GM21360 (cell line): ENCODE data around the gene CDC42BPB.
A peak's percentile ranks its signal among the peaks of the same experiment; 100 is the strongest.

ENCODE experiments used
- ATAC-seq: cut with Tn5 transposase; IDR thresholded peaks from one replicate; pipeline ENCODE4 v1.9.1; 2021; ENCODE audit warnings: mild to moderate bottlenecking, moderate library complexity; ENCODE audit not compliant: unreplicated experiment

The CDC42BPB gene

DNA sequence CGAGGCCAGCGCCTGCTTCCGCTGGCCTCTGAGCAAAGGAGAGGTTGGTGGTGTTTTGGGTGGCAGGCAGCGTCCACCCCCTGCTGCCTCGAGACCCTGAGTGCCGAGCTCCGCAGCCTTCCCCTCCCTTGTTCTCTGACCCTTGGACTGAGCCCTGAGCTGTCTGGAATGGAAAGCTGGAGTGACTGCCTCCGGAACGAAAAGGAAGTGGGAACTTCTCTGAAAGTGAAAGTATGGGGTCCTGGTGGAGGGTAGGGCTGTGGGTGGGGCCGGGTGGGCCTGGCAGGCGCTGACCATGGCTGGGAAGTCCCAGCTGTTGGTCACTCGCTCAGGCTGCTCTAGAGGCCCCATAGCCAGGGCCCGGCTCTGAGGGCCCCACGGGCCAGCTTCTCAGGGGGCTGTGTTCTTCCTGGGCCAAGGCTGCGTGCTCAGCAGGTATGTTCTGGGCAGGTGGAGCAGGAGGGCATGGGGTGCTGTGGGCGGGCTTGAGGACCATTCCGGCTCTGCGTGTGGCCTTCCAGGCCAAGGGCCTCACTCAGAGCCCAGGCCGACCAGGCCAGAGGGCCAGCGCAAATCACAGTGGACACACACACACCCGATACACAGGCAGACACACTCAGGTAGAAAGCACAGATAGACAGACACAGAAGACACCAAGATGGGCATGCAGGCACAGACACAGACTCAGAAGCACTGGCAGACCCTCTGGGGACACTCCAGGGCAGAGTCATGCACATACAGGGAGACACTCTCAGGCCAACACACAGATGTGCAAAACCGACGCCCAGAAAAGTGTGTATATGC lies 37.3 kb upstream of the CDC42BPB start, which contains the start of gene EXOC3L4:
TSS of gene EXOC3L4 (plus strand) at position 320 of the 804 bp plus-strand sequence. CDS start 5,495 bp downstream, outside the sequence.
- ATAC-seq = no peak

DNA sequence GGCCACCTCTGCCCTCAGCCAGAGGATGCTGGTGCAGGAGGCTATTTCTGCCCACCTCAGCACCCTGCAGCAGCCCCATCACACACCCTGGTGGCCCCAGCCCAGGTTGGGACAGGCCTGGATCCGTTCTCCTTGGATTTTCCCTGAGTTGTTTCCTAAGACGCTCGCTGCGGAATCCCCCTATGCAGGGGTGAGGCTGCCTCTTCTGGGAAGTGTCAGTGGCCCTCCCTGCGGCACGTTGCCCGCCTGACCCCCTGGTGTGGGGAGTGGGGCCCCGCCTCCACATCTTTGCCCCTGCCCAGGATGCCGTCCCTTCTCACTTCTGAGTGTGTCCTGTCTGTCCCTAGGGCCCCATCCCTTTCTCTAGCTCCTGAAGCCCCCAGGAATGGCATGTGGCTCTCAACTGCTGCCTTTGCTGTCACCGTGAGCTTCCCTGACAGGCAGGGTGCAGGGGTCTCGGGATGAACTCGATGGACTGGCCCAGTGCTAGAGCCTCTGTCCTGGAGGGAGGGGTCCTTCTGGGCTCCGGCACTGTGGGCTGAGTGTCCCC lies 36.6 kb upstream of the CDC42BPB start:
- no peak for ATAC-seq

DNA sequence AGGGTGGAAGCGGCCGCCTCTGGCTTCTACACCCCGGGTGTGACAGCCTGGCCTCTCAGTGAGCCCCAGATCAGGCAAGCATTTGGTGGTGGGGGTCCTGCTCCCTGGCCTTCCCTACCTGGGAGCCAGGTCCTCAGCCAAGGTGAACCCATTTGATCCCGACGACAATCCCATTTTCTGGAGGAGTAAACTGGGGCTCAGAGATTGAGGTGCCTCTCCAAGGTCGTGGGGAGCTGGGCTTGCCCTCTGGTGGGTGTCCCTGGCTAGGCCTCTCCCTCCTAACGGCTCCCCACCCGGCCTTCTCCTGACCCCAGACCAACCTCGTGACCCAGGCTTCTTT lies 34.5 kb upstream of the CDC42BPB start:
- ATAC-seq = no peak

DNA sequence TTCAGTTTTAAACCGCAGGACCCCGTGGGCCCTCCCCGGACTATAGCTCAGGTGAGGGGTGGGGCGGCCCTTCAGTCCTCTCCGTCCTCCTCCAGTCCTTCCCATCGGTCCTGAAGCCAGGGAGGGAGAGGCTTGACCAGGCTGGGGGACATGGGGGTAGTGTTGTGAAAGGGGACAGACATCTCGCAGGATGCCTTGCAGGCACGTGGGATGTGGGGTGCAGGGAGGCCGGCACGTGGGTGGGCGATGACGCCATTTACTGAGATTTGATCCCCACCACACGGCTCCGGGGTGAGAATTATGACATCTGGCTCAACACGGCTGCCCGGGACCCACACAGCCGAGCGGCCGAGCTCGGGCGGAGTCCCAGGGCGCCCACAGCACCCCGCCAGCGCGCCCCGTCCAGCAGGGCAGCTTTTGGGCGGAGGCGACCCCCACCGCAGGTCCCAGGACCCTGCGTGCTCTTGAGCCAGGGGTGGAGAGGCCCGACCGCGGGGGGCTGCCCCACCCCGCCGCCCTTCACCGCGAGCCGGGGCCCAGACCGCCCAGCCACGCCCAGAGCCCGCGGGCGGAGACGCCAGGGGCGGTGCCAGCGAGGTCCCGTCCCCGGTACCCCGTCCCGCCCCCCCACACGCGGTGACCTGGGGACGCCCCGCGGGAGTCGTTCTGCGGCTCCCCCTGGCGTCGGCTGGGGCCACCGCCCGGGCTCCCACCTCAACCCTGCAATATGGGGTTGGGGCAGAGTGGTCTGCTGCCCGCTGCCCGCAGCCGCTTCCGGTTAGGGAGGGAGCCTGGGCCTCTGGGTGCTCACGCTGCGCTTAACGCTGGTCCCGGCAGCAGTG lies 33.9 kb upstream of the CDC42BPB start:
- ATAC-seq = no peak

DNA sequence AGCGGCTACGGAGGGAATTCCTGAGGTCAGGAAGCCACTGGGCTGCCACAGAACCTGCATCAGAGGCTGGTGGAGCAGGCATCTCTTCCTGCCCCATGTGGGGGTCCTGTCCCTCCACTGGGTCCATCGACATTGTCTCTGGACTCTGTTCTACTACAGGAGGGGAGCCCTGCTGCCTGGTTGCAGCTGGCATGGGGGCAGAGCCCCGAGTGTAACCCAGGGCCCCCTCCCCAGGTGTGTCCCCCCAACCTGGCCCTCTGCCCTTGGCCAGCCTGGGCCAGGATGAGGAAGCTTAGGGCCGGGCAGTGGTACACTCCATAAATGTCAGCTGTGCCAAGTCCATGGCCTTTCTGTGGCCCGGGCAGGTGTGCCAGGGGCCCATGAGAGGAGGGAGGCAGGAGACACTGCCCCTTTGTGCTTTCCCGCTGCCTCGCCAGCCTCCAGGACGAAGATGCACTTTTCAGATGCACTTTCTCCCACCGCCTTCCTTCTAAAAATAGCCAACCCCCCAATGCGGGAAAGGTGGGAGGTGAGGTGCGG lies 33.2 kb upstream of the CDC42BPB start:
- ATAC-seq = no peak

DNA sequence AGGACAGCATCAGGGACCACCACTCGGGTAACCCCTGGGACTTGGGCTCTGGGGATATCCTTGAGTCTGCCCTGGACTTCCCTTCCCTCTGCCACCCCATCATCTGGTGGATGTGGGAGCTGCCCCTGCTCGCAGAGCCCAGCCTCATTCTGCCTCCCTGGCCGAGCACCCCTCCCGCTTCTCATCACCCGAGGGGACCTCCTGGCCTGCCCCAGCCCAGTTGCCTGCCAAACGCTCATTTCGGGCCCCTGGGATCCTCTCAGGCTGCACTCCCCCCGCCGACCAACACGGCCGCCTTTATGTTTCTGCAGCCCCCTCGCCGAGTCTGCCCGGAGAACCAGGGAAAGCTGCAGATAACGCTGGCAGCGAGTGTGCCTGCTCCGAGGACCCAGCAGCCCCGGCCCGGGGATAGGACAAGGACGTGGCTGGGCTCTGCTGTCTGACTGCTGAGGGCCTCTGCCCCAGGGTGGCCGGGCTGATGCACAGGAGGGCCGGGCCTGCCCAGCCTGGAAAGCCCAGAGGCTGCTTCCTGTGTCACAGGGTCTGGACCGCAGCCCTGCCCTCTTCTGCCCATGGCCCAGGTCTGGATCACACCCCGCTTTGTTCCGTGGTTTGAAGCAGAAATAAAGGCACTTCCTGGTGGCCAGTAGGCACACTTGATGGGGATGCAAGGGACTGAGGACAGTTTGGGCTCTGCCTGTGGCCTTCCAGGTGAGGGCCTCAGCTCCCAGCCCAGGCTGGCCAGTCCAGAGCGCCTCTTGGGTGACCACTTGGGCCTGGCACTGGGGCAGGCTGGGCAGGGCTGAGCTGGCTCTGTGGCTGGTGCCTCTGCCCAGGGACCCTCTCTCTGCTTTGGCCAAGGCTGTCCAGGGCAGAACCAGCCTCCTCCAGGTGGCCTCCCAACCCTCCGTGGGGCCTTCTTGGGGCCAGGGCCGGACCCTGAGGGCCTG lies 32.3 kb upstream of the CDC42BPB start:
- no peak for ATAC-seq

DNA sequence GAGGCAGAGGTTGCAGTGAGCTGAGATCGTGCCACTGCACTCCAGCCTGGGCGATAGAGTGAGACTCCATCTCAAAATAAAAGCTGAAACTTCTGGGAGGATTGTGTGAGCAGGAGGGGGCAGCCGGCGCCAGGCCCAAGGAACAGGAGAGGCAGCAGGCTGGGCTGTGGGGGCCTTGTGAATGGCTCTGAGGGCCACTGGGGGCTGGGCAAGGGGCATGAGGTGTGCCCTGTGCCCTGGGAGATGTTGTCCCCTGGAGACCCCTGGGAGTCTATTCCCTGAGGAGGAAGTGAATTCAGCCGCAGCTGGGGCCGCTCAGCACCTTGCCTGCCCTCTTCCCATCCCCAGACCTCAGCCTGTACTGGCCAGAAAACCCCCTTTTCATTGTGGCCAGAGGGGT lies 31.6 kb upstream of the CDC42BPB start:
- ATAC-seq = no peak

DNA sequence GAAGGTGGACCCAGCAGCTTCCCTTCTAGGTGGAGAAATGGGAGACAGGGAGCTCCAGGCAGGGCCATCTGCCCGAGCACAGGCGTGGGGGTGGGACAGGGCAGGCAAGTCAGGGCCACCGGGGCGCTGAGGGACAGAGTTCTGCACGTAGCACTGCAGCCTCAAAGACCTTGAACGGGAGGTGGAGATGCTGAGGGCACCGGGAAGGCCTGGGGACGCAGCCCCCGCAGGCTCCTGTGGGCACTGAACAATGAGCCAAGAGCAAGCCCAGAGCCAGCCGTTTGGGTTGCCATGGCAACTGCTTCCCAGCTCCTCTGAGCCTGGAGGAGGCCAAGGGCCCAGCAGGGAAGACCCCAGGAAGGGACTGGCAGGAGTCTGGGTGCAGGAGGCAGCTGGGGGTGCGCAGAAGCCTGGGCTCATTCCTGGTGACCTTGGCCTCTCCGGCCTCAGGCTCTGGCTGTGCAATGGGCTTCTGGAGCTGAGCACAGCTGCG lies 30.0 kb upstream of the CDC42BPB start:
- ATAC-seq = no peak

DNA sequence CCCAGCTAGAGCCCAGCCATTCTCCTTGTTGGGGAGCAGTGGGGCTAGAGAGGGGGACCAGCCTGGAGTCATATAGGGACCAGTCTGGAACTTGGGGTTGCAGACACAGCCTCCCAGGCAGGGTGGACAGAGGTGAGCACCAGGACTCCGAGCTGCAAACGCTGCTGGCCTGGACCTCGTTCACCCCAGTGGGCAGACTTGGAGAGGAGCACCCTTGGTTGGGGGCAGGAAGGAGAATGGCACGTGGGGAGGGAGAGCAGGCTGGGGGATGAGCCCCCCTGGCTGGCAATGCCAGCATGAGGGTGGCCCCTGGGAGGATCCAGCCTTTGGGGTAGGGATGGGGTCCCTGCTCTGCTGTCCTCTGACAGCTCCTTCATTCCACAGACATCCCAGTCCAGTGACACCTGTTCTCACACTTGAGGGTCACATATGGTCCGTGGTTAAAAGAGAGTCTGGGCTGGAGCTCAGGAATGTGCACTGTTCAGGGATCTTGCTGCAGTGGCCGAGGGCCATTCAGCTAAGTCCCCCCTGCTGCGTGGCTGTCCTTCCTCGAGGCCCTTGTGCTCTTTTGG lies 29.5 kb upstream of the CDC42BPB start:
- no peak for ATAC-seq

DNA sequence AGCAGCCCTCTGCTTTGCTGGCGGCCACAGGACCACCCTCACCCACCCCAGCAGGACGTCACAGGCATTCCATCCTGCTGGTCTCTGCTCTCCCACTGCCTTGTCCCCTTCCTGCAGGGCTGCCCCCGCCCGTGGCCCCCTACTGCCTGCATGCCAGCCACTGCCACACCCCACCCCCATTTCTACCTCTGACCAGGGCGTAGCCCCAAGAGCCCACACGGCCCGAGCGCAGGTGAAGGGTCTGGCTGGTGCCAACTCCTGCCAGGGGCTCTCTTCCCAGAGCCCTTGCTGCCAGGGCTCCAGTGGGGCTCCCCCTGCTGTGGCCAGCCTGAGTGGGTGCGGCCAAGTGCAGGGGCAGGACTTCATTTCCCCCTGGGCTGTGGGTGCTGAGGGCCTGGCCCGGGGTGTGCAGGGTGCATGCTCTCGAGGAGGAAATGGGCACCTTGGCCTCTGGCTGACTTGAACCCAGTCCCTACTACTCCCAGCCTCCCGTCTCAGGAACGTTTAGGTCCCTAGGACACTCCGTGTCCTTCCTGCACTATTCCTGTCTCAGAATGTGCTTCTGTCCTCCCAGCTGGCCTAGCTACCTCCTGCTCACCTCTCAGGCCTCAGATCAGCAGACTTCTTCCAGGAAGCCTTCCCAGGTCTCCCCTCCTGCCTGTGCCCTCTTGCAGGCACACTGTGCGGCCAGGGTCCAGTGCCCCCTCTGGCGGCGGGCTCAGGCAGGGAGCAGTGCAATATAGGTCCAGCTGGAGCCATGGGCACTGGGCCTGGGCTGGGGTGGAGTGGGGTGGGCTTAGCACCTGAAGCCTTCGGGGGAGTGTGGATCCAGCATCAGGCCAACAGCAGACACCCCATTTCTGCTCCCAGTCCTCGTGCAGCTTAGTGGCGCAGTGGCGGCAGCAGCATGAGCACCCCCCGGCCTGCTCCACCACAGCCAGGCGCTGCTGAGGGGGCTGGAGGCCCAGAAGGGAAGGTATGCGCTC lies 28.1 kb upstream of the CDC42BPB start:
- ATAC-seq = no peak

DNA sequence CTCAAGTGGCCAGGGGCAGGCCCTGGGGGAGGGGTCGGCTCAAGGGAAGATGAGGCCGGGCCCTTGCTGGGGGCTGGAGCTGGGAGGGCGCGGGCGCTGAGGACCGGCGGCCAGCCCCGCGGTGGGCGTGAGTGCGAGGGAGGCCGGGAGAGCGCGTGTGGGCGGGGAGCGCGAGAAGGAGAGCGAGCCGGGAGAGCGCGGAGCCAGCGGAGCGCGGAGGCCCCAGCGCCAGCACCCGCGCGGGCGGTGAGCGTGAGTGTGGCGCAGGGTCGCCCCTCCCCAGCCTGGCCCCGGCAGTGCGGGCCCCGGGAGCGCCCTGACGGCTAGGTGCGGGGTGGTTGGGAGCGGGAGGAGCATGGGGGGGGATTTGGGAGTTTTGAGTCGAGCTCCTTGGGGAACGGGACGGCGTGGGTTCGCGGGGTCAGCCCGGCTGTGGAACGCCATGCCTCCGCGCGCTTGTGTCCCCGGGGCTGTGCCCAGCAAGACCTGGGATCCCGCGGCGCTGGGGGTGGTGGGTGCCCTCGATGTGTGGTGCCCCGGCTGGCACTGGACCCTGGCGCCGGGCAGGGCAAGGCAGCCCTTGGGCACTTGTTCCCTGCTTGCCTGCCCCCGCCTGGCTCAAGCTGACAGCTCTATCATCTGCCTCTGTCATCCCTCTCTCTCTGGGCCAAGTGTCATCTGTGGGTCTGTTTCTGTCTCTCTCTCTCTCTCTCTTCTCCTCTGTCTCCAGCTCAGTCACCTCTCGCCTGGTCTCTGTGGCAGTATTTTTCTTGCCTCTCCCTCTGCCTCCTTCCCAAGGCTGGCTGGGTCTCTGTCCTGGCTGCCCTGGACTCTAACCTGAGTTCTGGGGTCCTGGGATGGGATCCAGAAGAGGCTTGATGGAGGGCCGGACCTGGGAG lies 26.9 kb upstream of the CDC42BPB start, which contains the start of gene LBHD2:
TSS of gene LBHD2 (plus strand) at position 190 of the 899 bp plus-strand sequence. CDS start 1,803 bp downstream, outside the sequence.
- no peak for ATAC-seq

DNA sequence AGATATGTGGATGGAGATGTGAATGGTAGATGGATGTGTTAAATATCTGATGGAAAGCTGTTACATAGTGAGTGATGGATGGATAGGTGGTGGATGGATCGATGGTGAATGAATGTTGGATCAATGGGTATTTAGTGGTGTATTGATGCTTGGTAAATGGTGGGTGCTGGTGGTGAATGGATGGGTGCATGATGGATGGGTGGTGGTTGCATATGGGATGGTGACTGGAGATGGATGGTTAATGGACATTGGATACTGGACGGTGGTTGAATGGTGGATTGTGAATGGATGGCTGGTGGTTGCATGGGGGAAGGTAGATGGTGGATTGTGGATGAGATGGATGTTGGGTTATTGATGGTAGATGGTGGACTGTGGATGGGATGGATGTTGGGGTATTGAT lies 24.6 kb upstream of the CDC42BPB start:
- no peak for ATAC-seq

DNA sequence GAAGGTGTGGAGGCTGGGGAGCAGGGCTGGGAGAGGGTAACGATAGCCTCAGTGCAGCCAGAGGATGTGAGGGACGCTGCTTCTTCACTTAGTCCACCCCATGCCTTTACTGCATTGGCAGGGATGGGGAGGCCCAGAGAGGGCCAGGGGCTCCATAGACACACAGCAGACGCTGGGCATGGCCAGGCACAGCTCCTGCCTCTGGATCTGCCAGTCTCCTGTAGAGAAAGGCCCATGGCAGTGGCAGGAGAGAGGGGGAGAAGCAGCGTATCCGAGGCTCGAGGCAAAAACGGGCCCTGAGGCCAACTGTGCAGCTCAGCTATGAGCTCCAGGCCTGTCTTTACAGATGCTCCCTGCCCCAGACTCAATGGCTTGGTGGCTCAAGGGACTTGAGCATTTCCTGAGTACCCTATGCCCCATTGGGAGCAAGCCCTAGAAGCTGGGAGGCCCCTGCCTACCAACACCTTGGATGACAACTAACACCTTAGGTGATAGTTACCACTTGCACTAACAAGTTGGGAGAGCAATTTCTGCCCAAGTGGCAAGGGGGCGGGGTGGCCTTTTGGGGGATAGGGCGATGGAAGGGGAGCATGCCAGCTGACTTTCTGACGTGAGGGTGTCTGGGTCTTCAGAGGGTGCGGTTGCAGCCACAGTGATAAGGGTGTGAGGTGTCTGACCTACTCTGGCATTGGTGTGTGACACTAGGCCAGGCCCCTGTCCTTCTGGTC lies 21.7 kb upstream of the CDC42BPB start:
- no peak for ATAC-seq

DNA sequence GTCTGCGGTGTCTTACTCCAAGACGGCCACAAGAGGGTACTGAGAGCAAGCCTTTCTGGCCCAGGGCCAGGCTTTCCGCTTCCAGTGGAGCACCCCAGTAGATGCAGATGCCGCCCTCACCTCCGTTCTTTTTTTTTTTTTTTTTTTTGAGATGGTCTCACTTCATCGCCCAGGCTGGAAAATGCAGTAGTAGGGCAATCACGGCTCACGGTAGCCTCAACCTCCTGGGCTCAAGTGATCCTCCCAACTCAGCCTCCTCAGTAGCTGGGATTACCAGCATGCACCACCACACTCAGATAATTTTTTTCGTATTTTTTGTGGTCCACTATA lies 21.0 kb upstream of the CDC42BPB start:
- peak; percentile 33 for ATAC-seq

DNA sequence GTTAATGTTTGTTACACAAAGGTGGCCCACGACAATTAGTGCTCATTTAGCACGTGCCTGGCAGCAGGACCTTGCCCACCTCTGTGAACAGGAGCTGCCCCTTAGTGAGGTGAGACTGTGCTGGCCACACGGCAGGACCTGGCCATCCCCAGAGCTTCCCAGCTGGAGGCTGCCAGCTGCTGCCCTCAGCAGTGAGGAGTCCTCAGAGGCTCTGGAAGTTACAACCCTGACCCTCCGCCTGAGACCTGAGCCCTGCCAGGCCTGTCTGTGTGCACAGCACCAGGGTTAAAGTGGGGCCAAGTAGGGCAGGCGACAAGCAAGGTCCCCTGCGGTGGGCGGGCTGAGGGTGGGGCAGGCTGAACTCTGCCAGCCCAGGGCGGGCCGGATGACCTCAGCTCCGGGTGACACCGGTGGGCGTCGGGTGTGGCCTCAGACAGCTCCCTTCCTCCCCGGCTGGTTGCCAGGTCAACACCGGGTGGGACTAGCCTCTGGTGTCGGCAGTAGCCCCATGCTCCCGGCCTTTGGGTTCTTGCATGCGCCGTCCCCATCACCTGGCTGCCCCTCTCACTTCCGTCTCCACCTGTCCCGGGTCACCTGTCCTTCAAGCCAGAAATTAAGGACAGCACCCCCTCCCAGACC lies 17.5 kb upstream of the CDC42BPB start:
- ATAC-seq = no peak

DNA sequence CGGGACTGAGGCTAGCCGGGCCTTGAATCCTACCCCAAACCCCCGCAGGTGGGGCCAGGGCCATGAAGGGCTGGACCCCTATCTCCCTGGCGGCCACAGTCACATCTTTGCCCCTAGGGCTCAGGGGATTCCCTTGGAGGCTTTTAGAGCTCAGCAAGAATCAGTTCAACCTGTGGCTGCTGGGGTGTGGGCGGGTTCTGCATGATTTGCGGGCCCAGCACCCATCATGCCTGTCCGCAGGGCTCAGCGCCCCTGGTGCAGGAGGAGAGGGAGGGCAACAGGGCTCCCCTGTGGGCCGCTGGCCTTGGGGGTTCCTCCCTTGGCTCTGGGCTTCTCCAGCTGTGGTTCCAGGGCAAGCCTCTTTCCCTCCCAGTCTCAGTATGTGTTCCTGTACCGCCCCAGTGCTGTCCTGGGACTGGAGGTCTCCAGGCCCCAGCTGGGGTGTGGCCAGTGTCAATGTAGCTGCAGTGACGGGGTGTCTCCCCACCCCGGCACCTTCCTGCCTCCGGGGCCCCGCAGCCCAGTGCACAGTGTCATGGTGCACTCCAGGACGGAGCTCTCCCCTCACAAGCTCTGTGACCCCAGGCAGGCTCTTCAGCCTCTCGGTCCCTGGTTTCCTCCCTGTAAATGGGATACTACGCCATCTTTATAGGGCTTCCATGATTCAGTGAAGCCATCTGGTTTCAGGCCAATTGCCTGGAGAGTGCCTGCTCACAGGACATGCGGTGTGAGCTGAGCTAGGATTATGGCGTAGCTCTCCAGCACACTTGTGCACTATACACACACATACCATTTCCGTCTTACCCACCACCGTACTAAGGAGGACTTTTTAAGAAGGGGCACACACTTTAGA lies 16.8 kb upstream of the CDC42BPB start:
- ATAC-seq = no peak
